EL (cell line): ENCODE results near the gene CYP4F22.
A peak's percentile ranks its signal among the peaks of the same experiment; 100 is the strongest.
"Not testable (repeated sequence)": the region's sequence is repeated elsewhere in the genome, so short reads cannot be mapped to it uniquely, and the experiment has no call there.

Source experiments
- DNase-seq: peaks from one replicate; pipeline ENCODE4 v3.0.0-alpha.2; 2016

CYP4F22 gene

DNA sequence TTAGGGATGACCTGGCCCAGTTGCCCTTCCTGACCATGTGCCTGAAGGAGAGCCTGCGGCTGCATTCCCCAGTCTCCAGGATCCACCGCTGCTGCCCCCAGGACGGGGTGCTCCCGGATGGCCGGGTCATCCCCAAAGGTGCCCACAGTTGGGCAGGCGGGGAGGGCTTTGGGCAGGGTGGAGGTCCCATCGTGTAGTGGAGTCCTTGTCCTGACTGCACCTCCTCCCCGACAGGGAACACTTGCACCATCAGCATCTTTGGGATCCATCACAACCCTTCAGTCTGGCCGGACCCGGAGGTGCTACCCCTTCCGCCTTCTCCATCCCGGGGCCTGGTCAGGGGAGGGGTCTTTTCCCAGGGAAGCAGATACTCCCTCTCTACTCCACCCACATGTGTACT, 75.0 kb downstream of the CYP4F22 start:
- no peak for DNase-seq

DNA sequence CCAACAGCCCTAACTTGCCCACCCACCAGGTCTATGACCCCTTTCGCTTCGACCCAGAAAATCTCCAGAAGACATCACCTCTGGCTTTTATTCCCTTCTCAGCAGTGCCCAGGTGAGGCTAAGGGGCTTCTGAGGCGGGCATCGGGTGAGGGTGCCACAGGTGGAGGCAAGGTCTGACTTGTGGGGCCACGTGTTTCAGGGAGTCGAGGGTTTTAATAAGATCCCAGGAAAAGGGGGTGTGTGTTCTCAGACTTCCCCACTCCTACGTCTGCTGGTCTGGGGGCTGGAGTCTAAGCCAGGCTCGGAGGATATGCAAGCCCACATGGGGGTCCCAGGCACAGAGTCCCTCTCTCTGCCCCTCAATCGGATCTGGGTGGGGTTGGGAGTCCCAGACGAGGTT, 75.8 kb downstream of the CYP4F22 start:
- DNase-seq = no peak

DNA sequence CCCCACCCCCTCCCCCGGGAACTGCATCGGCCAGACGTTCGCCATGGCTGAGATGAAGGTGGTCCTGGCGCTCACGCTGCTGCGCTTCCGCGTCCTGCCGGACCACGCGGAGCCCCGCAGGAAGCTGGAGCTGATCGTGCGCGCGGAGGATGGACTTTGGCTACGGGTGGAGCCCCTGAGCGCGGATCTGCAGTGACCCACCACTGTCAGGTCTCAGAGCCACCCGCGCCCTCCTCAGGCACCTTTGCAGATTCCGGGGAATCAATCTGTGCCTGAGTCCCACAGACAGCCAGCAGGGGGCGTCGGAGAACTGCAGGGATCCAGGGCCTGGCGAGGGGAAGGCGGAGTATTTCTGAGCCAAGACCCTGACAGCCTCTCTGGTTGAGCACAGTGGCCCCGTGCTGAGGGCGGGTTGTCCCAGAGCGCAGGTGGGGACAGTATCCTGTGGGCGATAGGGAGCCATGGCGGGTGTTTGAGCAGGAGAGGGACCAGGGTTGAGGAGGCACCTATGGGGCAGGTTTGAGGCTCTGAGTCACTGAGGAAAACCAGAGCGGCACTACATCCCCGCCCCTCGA, 76.3 kb downstream of the CYP4F22 start:
- peak; percentile 51 for DNase-seq

DNA sequence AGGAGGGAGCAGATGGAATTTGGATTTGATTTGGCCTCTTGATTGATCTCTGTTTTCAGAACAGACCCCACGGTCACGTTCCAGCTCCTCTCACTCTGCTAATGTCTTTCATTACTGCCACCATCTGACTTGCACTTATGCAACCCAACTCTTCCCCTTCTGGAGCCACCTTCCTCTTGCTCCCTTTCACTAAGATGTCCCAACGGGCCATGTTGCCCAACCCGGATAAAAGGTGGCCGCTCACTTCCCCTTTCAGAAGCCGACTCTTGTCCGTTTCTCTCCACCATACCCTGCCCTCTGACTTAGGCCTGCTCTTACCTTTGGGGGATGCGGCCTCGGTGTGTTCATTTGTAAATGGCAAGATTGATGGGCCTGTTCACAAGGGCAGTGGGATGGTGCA, 79.3 kb downstream of the CYP4F22 start:
- DNase-seq = no peak

DNA sequence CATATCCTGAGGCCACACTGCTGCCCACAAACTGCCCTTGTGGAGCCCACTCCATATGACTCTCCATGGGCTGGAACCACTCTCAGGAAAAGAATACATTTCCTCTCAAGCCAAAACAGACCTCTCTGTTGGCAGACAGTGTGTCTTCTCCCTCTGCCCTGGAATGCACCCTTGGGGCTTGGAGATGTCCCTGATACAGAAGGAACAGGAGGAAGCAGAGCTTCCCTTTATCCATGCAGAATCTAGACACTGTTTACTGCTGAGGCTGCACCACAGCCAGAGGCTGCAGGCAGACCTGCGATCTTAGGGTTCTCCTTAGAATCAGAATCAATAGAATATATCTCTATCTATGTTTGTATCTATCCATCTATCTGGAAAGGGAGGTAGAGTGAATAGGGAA, 79.9 kb downstream of the CYP4F22 start:
- no peak for DNase-seq

DNA sequence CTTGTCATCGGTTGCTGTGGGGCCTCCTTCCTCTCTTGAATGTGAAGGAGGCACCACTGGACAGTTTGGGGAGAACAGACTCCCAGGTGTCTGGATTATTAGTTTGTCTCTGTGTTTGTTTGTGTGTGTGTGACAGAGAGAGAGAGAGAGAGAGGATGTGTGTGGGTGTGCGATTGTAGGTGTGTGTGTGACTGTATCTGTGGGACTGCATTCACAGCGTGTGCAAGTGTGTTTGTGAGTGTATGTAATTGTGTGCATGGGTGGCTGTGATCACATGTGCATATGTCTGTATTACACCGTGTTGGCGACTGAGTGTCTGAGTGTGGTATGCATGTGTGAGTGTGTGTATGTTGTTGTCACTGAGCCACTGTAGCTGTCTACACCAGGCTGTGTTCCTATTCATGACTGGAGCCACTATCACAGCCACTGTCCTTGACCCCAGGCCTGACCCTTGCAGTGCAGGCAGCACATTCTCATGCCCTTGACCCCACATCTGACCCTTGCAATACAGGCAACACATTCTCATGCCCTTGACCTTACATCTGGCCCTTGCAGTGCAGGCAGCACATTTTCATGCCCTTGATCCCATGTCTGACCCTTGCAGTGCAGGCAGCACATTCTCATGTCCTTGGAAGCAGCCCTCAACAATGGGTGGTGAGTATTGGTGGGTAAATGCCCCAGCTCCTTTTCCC, 81.6 kb downstream of the CYP4F22 start:
- no peak for DNase-seq

DNA sequence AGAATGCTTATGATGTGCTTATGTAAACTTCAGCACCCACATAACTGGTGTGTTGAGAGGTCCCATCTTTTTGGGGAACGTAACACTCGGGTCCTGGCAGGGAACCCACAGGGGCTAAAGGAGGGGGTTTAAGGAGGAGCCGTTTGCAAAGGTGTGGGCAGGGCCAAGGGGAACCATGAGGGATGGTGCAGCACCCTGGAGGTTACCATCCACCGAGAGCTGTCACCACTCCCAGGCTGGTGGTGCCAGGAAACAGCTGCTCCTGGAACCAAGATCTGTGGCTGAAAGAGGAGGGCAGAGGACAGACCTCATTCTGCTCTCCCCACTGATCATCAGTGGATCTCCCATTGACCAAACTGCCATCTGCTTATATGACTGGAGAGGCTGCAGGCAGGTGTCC, 83.5 kb downstream of the CYP4F22 start:
- no peak for DNase-seq

DNA sequence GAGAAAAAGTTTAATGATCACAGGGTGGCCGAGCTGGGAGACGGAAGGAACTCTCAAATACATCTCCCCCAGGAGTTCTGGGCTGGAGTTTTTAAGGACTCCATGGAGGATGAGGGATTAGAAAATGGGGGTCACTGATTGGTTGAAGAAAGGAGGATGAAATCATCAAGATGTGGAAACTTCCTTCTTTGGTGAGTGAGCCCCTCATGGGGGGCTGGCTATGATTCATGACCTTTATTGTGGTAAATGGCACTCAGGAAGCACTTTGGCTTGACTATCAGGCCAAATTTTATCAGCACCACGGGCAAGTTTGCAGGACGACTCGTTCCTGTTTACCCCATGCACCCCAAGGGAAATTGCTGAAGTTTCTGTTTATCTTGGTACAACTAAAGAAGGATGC, 84.2 kb downstream of the CYP4F22 start:
- not testable (repeated sequence) for DNase-seq

DNA sequence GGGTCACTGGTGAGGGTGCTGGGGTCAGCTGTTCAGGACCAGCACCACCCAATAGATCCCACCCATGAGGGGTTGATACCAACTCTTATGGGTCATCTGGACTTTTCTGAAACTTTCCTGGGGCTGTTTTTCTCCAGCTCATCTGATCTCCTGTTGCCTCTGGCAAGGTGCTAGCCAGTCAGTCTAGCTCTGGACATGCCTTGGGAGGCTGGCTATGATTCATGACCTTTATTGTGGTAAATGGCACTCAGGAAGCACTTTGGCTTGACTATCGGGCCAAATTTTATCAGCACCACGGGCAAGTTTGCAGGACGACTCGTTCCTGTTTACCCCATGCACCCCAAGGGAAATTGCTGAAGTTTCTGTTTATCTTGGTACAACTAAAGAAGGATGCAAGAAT, 85.4 kb downstream of the CYP4F22 start:
- not testable (repeated sequence) for DNase-seq

DNA sequence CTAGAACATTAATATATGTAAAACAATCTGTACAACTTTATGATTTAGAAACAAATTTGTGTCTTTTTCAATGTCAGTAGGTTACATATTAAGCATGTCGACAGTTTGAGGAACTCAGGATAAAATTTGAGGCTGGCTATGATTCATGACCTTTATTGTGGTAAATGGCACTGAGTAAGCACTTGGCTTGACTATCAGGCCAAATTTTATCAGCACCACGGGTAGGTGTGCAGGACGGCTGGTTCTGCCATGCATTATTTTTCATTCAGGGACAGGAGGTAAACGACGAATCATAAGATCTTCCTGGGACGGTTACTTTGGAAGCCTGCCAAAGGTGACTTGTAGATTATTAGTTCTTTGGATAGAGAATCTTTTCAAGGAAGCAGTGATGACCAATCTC, 86.7 kb downstream of the CYP4F22 start:
- DNase-seq = no peak
